NCI-H446 treated with DMSO at 0.1 percent for 48 hours (cell line): ENCODE measurements around the gene FAM3B.

ENCODE experiments used
- DNase-seq: peaks from one replicate; lab custom pipeline; 2025; lab: John Stamatoyannopoulos, UW

Gene FAM3B

DNA sequence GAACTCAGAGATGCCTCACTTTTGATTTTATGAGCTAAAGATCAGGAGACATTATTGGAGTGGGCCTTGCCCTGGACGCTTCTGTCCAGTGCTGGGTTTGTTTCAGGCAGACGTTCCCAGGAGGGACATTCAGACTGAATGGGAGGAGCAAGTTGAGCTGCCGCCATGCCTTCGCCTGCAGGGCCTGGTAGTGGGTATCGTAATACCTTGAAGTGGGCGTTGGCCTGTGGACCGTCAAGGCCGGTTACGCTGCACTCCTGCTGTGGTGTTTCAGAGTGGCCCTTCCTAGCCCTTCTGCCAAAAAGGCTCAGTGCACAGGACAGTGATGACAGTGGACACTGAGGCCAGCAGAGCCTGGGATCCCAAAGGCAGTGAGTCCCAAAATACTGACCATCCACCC is 1.6 kb downstream of the FAM3B start:
- no peak for DNase-seq

DNA sequence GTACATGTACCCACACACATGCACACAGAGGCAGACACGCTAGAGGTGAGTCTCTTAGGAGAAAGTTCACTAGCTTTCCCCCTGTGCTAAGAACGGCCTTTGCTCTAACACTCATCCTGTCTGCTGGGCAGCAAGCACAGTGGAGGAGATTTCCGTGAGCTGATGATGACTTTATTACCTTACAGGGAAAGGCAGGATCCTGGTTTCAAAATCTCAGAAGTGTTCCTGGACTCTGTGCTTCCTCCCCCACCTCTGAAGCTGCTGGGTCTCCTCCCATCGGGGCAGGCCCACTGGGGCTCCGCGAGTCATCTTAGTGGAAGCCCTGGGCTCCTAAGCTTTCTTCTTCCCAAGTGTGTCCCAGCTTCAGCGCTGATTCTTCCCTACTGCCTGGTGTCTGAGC is 2.7 kb downstream of the FAM3B start:
- DNase-seq: no peak

DNA sequence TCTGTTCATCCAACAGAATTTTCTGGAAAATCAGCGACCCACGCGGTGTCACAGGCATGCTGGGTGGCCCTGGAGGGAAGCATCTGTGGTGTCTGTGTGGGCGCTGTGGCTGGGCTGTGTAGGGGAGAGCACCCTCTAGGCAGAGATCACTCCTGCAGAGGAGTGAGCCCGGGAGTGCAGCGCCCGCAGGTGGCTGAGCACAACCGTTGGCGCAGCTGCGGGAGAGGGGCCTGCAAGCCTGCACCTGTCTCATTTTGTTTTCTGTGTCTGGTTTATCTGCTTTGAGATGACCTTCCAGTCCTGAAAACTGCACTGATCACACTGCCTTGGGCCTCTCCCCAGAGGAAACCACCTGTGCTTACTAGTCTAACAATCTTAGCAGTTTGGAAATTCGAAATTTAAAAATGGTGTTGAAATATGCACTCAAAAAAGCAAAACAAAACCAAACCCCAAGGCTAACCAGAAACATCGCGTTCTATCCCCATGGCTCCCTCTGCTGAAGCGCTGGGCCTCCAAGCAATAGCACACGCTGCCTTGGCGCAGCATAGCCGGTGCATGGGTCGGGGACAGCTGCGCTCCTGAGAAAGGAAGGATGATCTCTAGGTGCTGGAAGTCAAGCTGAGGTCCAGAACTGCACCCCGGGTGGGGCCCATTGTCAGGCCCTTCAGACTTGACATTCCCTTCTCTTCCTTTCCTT is 4.8 kb downstream of the FAM3B start:
- DNase-seq: no peak

DNA sequence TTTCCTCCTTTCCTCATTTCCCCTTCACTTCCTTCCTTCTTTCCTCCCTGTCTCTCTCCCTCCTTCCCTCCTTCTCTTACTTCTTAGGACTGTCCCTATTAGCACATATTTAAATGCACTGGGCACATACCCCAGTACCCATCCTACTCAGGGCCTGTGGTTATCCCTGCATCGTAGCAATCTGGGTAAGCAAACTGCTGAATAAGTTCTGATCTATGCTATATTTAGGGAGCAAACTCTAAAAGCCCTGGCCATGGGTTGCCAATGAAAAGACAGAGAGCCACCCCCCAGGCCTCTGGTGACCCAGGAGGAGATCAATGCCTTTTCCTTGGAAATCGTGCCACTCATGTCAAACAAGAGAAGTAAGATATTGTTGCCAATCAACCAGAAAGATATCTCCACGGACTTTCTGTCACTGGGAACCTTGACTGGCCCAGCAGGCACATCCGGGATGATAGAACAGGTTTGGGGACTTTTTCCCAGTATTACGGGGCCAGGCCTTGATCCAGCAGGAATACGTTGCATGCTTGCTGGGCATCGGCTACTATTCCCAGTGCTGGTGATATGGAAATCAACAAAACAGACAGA is 5.4 kb downstream of the FAM3B start:
- no peak for DNase-seq

DNA sequence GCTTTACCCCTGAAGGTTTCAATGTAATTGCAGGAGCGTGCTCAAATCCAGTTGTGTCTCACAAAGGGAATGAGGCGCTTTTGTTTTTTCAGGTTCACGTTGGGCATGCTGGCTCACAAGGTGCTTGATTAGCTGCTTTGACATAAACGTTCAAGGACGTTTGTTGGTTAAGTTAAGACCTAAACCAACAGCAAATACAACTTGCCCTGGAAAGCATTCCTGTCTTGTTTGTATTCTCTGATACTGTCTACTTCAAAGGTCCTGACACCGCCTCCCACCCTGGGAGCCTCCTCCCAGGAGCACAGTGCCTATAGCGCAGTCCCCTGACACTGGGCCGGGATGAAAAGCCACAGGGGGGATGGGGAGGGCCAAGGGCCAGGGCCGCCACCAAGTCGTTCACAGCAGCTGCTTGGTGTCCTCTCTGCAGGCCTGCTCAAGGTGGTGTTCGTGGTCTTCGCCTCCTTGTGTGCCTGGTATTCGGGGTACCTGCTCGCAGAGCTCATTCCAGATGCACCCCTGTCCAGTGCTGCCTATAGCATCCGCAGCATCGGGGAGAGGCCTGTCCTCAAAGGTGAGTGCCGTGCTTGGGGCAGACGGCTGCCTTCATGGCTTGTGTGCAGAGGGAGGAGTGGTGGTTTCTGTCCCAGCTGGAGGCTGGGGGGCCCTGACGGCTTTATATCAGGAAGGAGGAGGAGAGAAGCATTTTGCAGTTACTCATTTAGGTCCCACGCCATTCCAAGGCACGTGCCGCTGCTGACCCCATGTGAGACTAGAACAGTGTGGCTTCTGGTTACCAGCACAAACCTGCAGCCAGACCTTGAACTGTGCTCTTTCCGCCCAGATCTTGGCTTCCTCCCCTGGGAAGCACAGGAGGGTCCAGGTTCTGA is 6.1 kb downstream of the FAM3B start:
- DNase-seq: no peak

DNA sequence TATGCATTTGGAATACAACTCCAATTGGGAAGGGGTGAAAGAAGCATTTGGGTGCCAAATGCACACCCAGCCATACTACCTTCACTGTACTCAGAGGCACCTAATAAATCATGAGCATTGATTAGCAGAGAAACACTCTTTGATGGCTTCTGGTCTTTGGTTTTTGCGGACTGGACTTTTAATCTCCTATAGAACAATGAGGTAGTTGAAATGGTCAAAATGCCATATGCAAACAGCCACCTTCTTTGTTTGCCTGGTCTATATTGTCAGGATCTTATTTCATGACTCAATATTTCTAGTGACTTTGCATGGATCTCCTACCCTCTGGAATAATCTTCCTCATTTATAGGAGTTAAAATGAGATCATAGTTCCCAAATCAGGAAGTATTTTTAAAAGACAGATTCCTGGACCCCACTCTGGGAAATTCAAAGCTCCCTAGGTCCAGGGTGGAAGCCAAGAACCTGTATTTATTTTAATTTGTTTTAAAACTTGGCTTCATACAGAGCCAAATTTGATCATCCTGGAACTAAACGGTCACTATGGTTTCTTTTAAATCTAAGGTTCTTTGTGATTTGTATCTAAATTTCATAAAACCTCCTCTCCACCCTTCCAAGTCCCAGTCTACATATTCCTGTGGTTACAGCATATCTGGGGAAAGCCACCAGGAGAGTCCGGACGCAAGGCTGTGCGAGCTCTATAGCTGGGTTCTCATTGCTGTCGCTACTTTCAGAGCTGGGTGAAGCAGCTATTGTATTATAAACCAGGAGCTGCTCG is 8.7 kb downstream of the FAM3B start:
- DNase-seq: no peak

DNA sequence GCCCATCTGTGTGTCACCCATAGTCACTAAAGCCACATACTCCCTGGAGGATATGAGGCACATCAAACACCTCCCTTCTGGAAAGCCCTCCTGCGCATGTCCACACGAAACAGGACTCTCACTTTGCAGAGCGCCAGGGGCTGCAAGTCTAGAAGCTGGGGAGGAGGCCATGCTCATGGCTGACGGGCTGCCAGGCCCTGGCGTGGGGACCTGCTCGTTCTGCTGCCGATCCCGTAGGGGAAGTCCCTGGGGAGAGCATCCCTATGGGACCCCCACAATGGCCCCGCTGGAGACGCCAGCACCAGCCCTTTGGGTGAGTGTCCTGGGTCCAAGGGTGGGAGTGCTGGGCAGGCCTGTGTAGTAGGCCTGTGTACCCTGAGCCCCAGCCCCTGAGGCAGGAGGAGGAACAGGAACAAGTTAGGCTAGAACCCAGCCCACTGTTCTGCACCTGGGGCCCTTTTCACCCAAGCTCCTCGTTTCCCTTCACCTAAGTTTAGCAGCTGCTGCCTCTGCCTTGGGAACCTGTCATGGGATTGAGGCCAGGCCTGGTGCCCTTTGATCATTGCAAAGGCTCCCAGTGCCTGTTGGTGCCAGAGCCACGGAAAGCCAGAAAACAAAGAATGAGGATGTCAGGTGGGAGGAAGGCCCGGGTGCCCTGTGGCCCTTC is 9.9 kb downstream of the FAM3B start:
- no peak for DNase-seq

DNA sequence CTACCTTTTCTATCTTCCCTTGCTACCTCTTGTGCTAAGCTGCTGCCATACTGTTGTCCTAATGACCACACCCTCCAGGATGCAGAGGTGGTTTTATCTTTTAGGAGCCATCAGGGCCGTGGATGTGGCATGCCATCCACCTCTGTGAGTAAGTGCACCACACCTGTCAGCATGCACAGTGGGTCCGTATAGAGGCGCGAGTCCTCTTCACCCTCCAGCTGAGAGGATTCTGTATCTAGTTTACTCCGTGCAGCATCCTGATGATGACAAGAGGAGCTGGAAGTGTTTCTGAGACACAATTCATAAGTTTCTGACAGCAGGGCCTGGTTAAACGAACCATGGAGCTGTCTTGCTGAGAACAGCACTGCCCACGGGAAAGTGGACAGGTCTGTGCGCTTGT is 11.2 kb downstream of the FAM3B start:
- no peak for DNase-seq

DNA sequence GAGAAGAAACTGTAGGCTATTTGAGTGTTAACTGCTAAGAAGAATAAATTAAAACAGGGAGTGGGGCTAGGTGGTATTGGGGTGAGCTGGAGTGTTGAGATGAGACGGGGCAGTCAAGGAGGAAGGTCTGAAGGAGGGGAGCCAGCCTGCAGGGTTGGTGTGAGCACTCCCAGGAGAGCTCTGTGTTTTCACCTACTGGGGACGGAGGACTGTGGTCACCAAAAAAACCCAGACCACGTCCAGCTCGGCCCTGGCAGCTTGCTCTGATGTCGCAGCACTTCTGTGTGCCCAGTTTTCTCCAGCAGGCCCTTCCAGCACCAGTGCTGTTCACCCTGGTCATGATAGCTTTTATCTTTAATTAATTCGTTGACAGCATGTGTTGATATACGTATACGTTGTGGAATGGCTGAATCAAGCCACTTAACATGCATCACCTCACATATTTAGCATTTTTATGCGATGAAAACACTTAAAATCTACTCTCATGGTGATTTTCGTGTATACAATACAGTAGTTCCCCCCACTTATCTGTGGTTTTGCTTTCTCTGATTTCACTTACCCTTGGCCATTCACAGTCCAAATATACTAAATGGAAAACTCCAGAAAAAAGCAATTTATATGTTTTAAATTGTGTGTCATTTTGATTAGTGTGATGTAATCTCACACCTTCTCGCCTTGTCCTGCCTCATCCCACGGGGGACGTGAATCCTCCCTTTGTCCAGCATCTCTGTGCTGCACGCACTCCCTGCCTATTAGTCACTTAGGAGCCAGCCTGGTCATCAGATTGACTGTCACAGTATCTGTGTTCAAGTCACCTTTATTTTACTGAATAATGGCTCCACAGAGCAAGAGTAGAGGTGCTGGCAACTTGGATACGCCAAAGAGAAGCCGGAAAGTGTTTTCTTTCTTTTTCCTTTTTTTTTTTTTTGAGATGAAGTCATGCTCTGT is 12.3 kb downstream of the FAM3B start:
- DNase-seq: no peak

DNA sequence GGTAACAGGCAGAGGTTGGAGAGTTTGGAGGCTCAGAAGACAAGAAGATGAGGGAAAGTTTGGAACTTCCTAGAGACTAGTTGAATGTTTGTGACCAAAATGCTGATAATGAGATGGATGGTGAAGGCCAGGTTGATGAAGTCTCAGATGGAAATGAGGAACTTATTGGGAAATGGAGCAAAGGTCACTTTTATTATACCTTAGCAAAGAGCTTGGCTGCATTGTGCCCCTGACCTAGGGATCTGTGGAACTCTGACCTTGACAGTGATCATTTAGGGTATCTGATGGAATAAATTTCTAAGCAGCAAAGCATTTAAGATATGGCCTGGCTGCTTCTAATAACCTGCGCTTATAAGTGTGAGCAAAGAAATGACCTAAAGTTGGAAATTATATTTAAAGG is 17.2 kb downstream of the FAM3B start:
- DNase-seq: no peak

DNA sequence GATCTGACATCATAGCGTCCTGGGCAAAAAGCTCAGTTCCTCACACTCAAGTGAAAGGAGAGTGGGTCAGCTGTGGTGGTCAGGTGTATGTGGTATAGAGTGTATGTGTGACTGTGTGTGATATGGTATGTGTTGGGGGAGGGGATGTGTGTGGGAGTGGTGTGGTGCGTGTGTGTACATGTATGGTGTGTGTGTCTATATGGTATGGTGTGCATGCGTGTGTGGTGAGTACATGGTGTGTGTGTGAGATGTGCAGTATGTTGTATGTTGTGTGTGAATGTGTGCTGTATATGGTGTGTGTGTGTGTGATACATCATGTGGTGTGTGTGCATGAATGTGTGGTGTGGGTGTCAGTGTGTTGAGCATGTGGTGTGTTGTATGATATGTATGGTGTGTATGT is 20.9 kb downstream of the FAM3B start:
- DNase-seq: no peak

DNA sequence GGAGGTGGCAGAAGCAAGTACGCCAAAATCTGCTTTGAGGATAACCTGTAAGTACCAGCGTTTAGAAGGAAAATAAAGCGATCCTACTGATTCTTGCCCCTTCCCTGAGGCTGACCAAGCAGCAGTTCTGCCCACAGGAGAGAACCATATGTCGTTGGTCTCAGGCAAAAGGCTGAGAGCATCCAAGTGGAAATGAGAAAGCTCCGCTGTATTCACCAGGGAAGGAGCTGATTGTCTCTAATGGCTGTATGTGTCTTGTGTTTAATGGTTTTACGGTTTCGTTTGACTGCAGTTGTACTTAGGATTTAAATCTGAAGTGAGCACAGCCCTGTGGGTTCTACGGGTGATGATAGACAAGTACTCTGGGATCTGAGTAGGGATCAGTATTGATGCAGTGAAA is 21.9 kb downstream of the FAM3B start:
- DNase-seq: no peak

DNA sequence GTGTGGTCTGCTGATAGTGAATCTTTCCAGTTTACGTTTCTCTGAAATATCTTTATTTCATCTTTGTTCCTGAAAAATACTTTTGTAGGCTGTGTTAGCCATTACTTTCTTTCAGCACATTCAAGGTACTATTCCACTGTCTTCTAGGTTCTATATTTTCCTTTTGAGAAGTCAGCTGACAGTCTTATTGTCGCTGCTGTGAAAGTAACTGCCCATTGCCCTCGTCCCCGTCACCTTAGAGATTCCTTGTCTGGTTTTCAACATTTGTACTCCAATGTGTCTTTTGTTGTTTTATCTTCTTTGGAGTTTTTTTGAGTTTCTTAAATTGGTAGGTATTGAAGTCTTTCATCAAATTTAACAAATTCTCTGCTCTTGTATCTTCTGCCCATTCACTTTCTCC is 25.4 kb downstream of the FAM3B start:
- no peak for DNase-seq

DNA sequence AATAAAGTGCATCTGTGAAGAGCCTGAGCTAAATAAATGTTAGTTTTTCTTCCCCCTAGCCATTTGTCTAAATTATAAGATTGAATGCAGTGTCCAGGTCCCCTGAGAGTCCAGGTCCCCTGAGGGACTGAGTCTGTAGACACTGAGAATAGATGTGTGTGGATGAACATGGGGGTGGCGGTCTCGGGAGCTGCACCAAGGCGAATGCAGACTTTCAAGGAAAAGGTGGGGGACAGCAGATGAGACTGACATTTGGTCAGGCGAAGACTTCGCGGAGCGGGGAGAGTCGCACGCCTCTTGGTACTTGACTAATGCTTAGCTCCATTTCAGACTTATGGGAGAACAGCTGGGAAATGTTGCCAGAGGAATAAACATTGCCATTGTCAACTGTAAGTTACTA is 27.5 kb downstream of the FAM3B start:
- no peak for DNase-seq

DNA sequence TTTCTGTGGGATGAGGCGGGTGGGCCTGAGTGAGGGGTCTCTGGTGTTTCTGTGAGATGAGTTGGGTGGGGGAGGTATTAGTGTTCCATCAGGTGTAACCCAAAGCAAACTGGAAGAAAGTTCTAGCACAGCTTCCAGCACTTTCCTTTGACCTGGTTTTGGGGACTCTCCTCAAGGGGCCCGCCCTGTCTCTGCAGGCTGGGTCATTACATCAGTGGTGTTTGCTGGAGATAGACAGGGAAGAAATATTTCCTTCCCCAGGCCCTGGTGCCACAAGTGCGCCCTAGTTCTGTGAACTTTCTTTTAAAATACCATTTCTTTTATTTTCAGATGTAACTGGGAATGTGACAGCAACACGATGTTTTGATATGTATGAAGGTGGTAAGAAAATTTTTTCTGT is 28.8 kb downstream of the FAM3B start:
- no peak for DNase-seq

DNA sequence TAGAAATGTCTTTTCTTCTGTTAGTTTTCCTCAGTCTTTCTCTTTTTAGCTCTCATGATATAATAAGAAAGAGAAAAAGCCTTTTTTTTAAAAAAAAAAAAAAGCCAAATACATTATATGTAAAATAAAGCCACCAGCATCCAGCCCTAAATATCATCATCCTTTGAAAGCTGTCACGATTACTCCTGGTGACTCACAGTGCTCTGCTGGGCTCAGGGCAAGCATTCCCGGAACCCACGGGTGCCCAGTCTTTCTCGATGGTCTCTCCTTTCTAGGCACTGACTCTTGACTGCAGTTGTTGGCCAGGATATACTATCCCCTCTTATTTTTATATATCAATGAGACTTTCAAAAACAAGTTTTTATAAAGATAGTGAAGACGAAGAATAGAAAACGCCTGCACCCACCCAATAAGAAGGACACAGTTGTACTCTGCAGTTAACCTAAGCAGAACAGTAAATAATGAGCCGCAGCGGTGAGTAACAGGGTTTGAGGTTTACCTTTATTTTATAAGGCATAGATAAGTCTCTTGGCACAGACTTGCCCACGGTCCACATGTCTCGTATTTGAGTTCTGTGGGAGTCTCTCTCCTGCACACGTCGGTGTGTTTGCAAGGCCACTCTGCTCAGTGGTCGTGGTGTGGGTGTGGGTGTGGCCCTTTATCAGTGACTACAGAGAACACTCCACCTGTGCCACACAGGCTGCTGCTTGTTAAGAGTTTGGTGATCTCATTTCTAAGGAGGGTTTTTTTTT is 29.5 kb downstream of the FAM3B start:
- no peak for DNase-seq

DNA sequence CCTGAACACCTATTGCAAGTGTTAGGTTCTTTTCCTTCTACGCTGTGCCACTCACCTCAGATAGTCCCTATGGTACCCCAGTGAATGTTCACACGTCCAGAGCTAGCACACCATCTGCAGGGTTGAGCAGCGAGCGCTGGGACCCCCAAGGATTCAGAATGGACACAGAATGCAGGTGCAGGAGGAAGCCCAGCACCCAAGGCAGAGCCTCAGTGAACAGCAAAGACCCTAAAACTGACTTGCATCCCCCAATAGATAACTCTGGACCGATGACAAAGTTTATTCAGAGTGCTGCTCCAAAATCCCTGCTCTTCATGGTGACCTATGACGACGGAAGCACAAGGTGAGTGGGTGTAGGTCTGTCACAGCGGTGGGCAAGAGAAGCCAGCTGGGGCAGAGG is 30.2 kb downstream of the FAM3B start:
- no peak for DNase-seq

DNA sequence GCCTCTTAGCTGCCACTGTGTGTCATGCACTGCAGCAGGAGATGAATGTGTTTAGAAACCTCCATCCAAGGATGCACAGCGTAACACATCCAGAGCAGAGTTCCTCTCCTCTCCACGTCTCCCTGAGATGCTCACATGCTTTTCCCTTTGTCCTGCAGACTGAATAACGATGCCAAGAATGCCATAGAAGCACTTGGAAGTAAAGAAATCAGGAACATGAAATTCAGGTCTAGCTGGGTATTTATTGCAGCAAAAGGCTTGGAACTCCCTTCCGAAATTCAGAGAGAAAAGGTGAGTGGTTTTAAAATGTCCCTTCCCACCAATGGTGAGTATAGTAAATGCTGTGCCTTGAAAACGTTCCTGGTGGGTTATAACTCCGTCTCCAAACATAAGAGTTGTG is 31.8 kb downstream of the FAM3B start:
- DNase-seq: no peak

DNA sequence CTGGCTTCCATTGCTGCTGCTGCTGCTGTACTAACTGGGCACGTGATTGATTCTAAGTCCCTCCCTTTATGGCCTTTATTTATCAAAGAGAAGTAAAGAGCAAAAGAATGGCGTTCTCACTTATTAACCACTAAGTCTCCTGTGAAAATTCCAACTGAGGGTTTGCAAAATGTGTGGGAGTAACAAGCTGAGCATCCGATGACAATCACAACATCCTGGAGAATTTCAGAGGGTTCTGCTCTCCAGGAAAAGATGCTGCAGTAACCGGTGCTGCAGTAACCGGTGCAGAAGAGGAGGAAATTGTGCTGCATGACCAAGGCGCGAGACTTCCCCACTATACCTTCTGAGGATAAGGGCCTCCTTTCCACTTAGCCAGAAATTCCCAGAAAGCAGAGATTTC is 32.5 kb downstream of the FAM3B start:
- no peak for DNase-seq
